ENCODE results near the gene PLAU. TPM values are rescaled to one million over a fixed set of nuclear protein-coding genes. Genes with fewer than 3 reads are reported as not detected.

The PLAU gene
- polyA plus RNA-seq, 4 donors = 11.9 to 35.9 (median 20.3) TPM

Other genes with a start within 250 kb of the PLAU start
- gene AGAP5, start 213.0 kb upstream of the PLAU start, polyA plus RNA-seq (ENCODE audit: insufficient read length in 4 of 4) = 10 to 100 TPM in 1 of 4 donors, 1 to 10 TPM in 3; 8.6 to 14.2 (median 9.2) TPM
- 10 to 100 TPM; 68.4 to 73.1 (median 71.1) TPM for gene SEC24C, start 166.8 kb upstream of the PLAU start, polyA plus RNA-seq (ENCODE audit: insufficient read length in 4 of 4)
- 10 to 100 TPM; 52.7 to 60.1 (median 55.7) TPM for gene CHCHD1, start 129.1 kb upstream of the PLAU start, polyA plus RNA-seq (ENCODE audit: insufficient read length in 4 of 4)
- gene ZSWIM8, start 125.5 kb upstream of the PLAU start, polyA plus RNA-seq (ENCODE audit: insufficient read length in 4 of 4) = 100 to 1,000 TPM in 3 of 4 donors, 10 to 100 TPM in 1; 95.0 to 117 (median 102) TPM
- 10 to 100 TPM; 26.7 to 32.8 (median 29.3) TPM for gene NDST2, start 99.5 kb upstream of the PLAU start, polyA plus RNA-seq (ENCODE audit: insufficient read length in 4 of 4)
- gene CAMK2G, start 36.6 kb upstream of the PLAU start, polyA plus RNA-seq (ENCODE audit: insufficient read length in 4 of 4) = 10 to 100 TPM; 22.0 to 25.5 (median 22.6) TPM
- gene VCL, start 87.0 kb downstream of the PLAU start, polyA plus RNA-seq (ENCODE audit: insufficient read length in 4 of 4) = 100 to 1,000 TPM; 118 to 141 (median 130) TPM
- 10 to 100 TPM; 55.9 to 63.8 (median 63.2) TPM for gene AP3M1, start 239.7 kb downstream of the PLAU start, polyA plus RNA-seq (ENCODE audit: insufficient read length in 4 of 4)
- 10 to 100 TPM; 31.1 to 37.3 (median 33.0) TPM for gene ADK, start 240.1 kb downstream of the PLAU start, polyA plus RNA-seq (ENCODE audit: insufficient read length in 4 of 4)